ENCODE results near the gene MAP3K19.
"Not testable (repeated sequence)": the region's sequence is repeated elsewhere in the genome, so short reads cannot be mapped to it uniquely, and the experiment has no call there.

MAP3K19 gene

DNA sequence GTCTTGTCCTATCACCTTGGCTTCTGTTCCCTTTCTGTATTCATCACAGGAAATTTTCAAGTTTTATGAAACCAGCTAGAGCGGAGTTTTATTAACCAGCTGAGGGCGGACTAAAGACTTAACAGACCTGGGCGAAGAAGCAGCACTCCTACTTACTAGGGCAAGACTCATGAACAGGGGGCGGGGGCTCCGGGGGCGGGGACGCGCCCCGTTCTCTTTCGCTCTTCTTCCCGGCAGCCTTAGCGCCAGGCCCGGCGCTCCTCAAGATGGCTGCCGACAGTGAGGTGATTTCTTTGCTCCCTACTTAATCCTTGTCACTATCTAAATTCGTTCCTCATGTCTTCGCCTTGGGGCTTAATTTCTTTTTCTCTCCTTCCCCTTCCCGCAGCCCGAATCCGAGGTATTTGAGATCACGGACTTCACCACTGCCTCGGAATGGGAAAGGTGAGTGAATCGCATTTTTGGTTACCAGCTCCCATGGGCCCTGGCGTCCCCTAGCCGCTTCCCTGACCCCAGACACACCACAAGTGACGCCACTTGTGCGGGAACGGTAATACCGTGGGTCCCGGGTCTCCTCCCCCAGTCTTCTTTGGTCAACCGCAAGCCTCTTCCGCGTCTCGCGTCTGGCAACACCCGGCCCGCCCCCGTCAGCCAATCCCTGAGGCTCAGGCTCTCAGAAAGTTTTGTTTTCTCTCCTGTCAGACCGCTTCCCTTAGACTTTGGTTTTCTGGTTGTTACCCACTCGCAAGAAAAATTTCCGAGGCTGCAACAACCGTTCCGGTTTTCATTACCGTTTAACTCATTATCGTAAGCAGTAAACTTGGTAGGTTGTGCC is 5.0 kb upstream of the MAP3K19 start, which contains the start of gene RAB3GAP1:
RAB3GAP1 (plus strand) TSS at position 251 of the 835 bp plus-strand sequence; CDS start at position 267, 16 bp downstream.
- peak; percentile 30 for DNase-seq (ENCODE audit: low read depth, low spot score)

DNA sequence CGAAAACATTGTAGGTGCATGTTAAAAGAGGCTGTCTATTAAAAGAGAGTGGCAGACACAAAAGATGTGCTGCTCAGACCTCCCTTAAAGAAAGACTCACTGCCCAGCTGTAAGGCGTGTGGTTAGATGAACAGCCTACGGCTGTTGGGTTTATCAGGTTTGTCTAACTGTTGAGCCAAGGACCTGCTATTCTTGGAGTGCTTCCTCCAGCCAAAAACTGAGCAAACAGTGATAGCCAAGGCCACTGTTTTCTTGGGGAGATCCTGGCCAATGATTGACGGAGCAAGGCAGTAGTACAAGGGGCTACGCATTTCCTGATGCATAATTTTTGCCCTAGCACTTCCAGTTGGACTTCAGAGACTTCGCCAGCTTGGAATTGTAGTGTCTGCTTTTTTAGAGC is 3.4 kb upstream of the MAP3K19 start:
- DNase-seq (ENCODE audit: low read depth, low spot score) = no peak

GRCh38 chr2:135050132-135050531 is 2.9 kb upstream of the MAP3K19 start:
- DNase-seq (ENCODE audit: low read depth, low spot score) = no peak

GRCh38 chr2:135048122-135048521 is 875 bp upstream of the MAP3K19 start:
- no peak for DNase-seq (ENCODE audit: low read depth, low spot score)

DNA sequence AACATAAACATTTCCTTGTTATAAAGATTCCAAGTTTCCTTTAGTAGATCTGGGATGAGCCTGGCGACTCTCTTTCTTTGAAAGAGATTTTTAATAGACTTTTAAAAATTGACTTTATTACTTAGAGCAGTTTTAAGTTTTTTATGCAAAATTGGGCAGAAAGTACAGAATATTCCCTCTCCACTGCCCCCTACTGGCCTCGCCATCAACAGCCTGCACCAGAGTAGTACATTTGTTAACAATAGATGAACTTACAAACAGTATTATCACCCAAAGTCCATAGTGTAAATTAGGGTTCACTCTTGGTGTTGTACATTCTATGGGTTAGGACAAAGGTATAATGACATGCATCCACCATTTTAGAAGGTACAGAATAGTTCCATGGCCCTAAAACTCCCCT is 3.9 kb downstream of the MAP3K19 start:
- DNase-seq (ENCODE audit: low read depth, low spot score) = no peak

DNA sequence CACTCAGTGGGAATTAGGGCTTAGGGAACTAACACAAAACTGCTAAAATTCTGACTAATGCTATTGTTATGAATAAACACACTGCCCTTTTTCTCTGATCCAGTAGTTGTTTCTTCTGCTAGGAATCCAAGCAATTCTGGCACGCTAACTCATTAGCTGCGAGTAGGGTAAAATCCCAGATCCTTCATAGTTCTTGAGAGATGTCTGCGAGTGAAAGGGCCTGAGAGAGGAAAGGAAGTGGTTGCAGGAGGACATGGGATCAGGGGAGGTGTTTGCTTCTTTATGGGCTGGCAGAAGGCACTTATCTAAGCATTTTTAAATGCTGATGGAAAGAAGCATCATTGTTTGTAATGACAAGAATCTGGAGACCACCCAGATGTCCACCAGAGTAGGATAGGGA is 9.4 kb downstream of the MAP3K19 start:
- DNase-seq (ENCODE audit: low read depth, low spot score) = no peak

GRCh38 chr2:135033216-135033615 is 14.0 kb downstream of the MAP3K19 start:
- not testable (repeated sequence) for DNase-seq (ENCODE audit: low read depth, low spot score)

DNA sequence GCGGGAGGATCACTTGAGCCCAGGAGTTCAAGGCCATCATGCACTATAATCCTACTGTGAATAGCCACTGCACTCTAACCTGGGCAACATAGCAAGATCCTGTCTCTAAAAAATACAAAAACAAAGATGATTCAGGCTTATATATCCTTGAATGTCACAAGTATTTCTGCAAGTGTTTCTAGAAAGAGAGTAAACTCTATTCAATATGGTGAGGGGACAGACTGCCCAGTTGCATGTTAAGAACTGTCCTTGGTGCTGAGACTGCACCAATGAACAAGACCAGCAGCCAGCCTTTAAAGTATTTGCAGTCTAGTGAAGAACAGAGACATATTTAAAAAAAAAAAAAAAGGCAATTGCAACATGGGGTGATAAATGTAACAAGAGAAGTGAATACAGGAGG is 16.4 kb downstream of the MAP3K19 start:
- DNase-seq (ENCODE audit: low read depth, low spot score) = no peak

- no peak for DNase-seq (ENCODE audit: low read depth, low spot score)
Observed at GRCh38 chr2:135029481-135030134, 17.6 kb downstream of the MAP3K19 start.

- DNase-seq (ENCODE audit: low read depth, low spot score) = no peak
Observed at GRCh38 chr2:135023886-135024485, 23.3 kb downstream of the MAP3K19 start.

DNA sequence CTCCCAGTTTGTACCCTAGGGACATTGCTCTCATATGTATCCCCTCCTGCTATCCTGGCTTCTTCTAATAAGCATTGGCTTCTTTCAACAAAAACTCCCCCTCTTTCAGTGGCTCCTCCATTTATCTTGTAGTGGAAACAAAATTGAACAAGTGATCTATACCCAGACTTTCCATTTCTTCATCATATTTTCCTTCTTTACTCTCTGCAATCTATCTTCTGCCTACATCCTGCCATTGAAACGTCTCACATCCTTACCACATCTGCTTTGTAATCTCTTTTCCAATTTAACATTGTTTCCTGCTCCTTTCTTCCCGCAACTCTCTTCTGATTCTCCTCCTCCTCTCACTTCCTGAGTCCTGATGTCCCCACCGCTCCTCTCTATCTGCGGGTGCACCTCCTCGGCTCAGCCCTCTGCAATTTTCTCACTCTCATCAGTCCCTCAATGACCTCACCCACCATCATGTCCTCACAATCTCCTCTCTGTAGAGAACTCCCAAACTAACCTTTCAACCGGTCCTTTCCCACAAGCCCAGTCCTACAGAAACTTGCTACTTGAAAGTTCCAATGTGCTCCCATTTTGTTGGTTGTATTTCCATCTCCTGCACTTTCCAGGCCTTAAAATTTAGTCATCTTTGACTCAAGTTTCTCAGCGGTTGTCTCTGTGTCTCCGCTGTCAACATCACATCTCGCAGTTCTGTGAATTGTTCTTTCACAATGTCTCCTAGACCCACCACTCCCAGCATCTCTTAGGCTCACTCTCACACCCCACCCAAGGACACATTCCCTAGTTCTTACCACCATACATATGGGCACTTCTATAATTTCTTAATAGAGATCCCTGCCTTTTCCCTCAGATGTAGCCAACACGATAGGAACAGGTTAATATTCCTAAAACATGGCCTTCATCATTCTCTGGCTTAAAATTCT is 24.0 kb downstream of the MAP3K19 start:
- DNase-seq (ENCODE audit: low read depth, low spot score) = no peak

- DNase-seq (ENCODE audit: low read depth, low spot score) = no peak
Observed at GRCh38 chr2:135021618-135022017, 25.6 kb downstream of the MAP3K19 start.

GRCh38 chr2:135011633-135012032 is 35.6 kb downstream of the MAP3K19 start:
- DNase-seq (ENCODE audit: low read depth, low spot score) = no peak

GRCh38 chr2:135010200-135010942 is 36.9 kb downstream of the MAP3K19 start:
- no peak for DNase-seq (ENCODE audit: low read depth, low spot score)

DNA sequence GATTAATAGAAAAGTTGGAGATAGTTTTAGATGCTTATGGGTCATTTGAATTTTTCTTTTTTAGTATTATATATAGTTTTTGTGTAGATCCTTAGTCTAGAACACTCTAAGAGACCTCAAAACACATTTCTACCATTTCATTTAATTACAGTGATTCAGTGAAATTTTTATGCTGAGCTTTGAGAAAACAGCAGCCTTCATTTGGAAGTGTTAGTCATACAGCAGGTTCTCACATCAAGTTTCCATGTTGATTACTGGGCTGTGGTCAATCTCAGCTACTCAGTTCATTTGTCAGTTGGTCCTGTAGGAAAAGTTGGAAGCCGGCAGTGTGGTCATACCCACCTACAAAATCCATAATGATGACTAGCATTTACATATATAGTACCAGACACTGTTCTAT is 37.9 kb downstream of the MAP3K19 start:
- DNase-seq (ENCODE audit: low read depth, low spot score) = no peak

- DNase-seq (ENCODE audit: low read depth, low spot score) = no peak
Observed at GRCh38 chr2:135005753-135006152, 41.5 kb downstream of the MAP3K19 start.

- peak; percentile 33 for DNase-seq (ENCODE audit: low read depth, low spot score)
Observed at GRCh38 chr2:135004005-135004746, 43.1 kb downstream of the MAP3K19 start.

DNA sequence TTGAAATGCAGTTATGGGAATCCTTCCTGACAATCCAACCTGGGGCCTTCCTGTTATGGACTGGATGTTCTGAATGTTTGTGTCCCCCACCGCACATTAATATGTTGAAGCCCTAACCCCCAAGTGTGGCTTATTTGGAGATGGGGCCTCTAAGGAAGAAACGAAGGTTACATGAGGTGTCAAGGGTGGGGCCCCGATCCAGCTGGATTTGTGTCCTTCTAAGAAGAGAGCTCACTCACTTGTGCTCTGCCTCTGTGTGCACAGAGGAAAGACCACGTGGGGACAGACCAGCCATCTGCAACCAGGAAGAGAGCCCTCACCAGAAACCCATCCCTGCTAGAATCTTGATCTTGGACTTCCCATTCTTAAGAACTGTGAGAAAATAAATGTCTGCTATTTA is 44.4 kb downstream of the MAP3K19 start:
- DNase-seq (ENCODE audit: low read depth, low spot score) = no peak

DNA sequence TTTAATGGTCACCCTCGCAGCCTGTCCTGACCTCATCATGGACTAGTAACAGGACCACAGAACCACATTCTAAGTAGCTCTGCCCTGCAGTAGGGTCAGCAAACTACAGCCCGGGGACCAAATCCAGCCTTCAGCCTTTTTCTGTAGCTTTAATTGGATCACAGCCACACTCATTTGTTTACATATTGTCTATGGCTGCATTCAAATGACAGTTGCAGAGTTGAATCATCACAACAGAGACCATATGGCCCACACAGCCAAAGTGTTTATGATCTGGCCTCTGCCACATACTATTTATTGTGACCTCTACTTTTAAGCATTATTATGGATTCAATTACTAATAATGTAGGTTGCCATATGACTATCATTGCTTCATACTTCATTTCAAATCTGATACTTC is 47.7 kb downstream of the MAP3K19 start:
- no peak for DNase-seq (ENCODE audit: low read depth, low spot score)

GRCh38 chr2:134988994-134989605 is 58.1 kb downstream of the MAP3K19 start:
- no peak for DNase-seq (ENCODE audit: low read depth, low spot score)

Data from iPS DF 19.7 (cell line).